KMS-11 (cell line): ENCODE measurements around the gene EIPR1.

Source experiments
- H2AFZ ChIP-seq: fragments of 200-600 bp; sonication (generic); 2 replicates; pipeline ENCODE4 v1.6.1; 2016; ENCODE audit warnings: antibody characterized with exemption, mixed run types, low read depth
- H3K27ac ChIP-seq: fragments of 200-600 bp; sonication (generic); 2 replicates; pipeline ENCODE4 v1.6.1; 2016; ENCODE audit warnings: mild to moderate bottlenecking, mixed run types
- H3K27me3 ChIP-seq: fragments of 200-600 bp; sonication (generic); 2 replicates; pipeline ENCODE4 v1.6.1; 2017; ENCODE audit warnings: mild to moderate bottlenecking, low read depth, mixed run types, moderate library complexity; ENCODE audit not compliant: insufficient read depth
- H3K36me3 ChIP-seq: fragments of 200-600 bp; sonication (generic); 2 replicates; pipeline ENCODE4 v1.6.1; 2017; ENCODE audit warnings: mild to moderate bottlenecking, mixed run types; ENCODE audit not compliant: insufficient read depth
- H3K4me1 ChIP-seq: fragments of 200-600 bp; sonication (generic); 2 replicates; pipeline ENCODE4 v1.6.1; 2016; ENCODE audit warnings: mild to moderate bottlenecking, low read depth, mixed run types; ENCODE audit not compliant: poor library complexity, severe bottlenecking
- H3K4me2 ChIP-seq: fragments of 200-600 bp; sonication (generic); 2 replicates; pipeline ENCODE4 v1.7.0; 2016; ENCODE audit warnings: mild to moderate bottlenecking, mixed run types
- H3K4me3 ChIP-seq: fragments of 200-600 bp; sonication (generic); IDR thresholded peaks from 2 replicates; pipeline ENCODE4 v1.6.1; 2017; ENCODE audit warnings: low read depth, low read length, mixed read lengths; ENCODE audit not compliant: insufficient read depth
- H3K79me2 ChIP-seq: fragments of 200-600 bp; sonication (generic); 2 replicates; pipeline ENCODE4 v1.6.1; 2016; ENCODE audit warnings: low read depth, mixed run types; ENCODE audit not compliant: insufficient read depth
- H3K9ac ChIP-seq: fragments of 200-600 bp; sonication (generic); 2 replicates; pipeline ENCODE4 v1.6.1; 2016; ENCODE audit warnings: mild to moderate bottlenecking, mixed run types
- H4K20me1 ChIP-seq: fragments of 200-600 bp; sonication (generic); 2 replicates; pipeline ENCODE4 v1.6.1; 2016; ENCODE audit warnings: mild to moderate bottlenecking, mixed run types; ENCODE audit not compliant: insufficient read depth
- TF ChIP-seq, protein P1 (sequence below): fragments of 200-600 bp; sonication (generic); conservative IDR thresholded peaks from 2 replicates; pipeline ENCODE4 v1.6.1; 2017; ENCODE audit warnings: low read depth, mild to moderate bottlenecking, antibody characterized with exemption, low read length, moderate library complexity, mixed read lengths

EIPR1 gene

DNA sequence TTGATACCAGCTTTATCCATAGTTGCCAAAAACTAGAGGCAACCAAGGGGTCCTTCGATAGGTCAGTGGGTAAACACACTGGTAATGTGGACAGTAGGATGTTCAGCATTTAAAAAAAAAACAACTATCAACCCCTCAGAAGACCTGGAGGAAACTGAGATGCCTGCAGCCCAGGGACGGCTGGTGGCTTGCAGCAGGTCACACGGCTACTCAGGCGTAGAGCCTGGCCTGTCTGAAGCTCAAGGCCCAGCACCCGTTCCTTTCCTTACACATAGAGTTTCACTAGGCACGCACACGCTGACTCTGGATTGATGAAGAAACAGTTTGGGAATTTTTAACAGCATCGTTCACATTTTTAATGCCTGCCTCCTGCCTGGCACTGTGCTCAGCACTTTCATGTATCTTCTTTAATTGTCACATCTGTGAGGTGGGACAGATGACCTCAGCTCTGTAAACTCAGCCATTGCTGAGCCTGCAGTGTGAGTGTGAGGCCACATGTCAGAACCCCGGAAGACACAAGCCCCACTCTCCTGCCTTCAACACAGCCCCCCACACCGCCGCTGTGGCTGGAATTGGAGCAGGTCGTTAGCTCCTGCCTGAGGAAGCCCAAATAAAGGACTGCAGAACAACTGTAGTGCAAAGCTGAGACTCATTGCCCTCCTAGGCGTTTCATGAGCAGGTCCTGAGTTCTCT lies 42.6 kb upstream of the EIPR1 start:
- H2AFZ ChIP-seq, result no peak overlapping the region
- TF ChIP-seq, protein P1, sequence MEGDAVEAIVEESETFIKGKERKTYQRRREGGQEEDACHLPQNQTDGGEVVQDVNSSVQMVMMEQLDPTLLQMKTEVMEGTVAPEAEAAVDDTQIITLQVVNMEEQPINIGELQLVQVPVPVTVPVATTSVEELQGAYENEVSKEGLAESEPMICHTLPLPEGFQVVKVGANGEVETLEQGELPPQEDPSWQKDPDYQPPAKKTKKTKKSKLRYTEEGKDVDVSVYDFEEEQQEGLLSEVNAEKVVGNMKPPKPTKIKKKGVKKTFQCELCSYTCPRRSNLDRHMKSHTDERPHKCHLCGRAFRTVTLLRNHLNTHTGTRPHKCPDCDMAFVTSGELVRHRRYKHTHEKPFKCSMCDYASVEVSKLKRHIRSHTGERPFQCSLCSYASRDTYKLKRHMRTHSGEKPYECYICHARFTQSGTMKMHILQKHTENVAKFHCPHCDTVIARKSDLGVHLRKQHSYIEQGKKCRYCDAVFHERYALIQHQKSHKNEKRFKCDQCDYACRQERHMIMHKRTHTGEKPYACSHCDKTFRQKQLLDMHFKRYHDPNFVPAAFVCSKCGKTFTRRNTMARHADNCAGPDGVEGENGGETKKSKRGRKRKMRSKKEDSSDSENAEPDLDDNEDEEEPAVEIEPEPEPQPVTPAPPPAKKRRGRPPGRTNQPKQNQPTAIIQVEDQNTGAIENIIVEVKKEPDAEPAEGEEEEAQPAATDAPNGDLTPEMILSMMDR, result no peak
- no peak overlapping the region for H3K9ac ChIP-seq
- H3K4me3 ChIP-seq, result no peak overlapping the region
- no peak overlapping the region for H3K27ac ChIP-seq
- no peak overlapping the region for H3K4me2 ChIP-seq
- no peaks in the 10 kb centered on the region for H3K27me3 ChIP-seq
- H3K79me2 ChIP-seq, result no peaks in the 10 kb centered on the region
- H3K4me1 ChIP-seq, result no peaks in the 10 kb centered on the region
- H4K20me1 ChIP-seq, result no peaks in the 10 kb centered on the region
- no peaks in the 10 kb centered on the region for H3K36me3 ChIP-seq

DNA sequence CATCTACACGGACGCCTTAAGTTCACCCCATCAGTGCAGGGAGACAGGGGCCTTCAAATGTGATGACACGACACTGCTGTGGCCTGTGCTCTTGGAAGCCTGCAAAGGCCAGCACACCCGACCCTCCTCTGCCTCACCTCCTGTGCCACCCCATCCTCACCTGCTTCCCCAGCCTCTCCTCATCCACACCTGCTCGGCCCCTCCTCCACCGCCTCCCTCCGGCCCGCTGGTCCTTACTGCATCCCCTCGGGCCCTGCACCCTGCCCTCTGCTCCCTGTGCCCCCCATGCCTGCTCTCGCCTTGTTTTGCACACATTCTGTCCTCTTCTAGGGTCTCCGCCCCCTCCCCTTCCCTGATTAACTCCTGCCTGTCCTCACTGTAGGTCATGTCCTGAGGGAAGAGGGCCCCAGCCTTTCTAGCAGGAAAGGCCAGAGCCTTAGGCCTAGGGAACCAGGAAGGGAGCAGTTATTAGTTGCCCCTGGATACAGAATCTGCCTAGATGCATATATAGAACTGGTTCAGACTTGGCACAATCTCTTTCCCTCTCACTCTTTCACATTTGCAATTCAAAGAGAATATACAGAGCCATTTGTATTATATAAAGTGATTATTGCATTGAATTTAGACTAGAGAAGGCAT lies 41.3 kb upstream of the EIPR1 start:
- Histone ChIP-seq H3K4me1 (no peaks in the 10 kb centered on the region), H3K9ac (no peak overlapping the region), H3K4me3 (no peak overlapping the region), H3K27ac (no peak overlapping the region), H3K79me2 (no peaks in the 10 kb centered on the region), H3K4me2 (no peak overlapping the region), H2AFZ (no peak overlapping the region), H3K27me3 (no peaks in the 10 kb centered on the region), H4K20me1 (no peaks in the 10 kb centered on the region), H3K36me3 (no peaks in the 10 kb centered on the region)
- TF ChIP-seq, protein P1, result no peak

DNA sequence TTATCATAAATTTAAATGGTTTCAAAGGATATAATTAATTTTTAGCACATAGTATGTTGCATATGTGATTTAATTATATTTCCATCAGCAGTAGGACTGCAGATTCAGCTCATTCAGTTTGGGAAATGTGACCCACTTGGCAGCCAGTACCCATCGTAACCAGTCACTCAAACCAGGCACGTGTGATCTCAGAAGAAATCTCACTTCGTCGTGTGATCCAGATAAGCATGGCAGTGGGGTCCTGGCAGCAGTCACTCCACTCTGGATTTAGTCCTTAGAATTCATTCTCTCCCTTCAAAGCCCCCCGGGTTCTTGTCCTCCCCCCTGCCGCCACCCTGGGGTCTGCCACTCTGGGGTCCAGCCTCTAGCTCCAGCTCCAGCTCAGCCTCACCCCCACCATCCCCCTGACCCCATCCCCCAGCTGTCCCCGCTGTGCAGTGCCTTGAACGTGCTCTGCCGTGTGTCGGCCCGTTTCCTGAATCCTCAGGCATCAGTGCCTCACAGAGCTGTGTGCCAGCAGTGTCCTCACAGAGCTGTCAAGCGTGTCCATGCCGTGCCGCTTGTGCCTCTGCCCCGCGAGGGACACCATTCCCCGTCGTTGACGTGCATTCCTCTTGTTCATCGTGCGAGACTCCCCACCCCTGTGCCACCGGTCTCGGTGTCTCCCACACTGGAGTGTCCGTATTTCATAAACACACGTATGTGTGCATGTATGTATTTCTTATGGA lies 36.7 kb upstream of the EIPR1 start:
- Histone ChIP-seq H4K20me1 (no peaks in the 10 kb centered on the region), H3K27me3 (no peaks in the 10 kb centered on the region), H3K4me3 (no peak overlapping the region), H2AFZ (no peak overlapping the region), H3K27ac (no peak overlapping the region), H3K79me2 (no peaks in the 10 kb centered on the region), H3K4me1 (no peaks in the 10 kb centered on the region), H3K36me3 (no peaks in the 10 kb centered on the region), H3K9ac (no peak overlapping the region), H3K4me2 (no peak overlapping the region)
- TF ChIP-seq, protein P1, result no peak

DNA sequence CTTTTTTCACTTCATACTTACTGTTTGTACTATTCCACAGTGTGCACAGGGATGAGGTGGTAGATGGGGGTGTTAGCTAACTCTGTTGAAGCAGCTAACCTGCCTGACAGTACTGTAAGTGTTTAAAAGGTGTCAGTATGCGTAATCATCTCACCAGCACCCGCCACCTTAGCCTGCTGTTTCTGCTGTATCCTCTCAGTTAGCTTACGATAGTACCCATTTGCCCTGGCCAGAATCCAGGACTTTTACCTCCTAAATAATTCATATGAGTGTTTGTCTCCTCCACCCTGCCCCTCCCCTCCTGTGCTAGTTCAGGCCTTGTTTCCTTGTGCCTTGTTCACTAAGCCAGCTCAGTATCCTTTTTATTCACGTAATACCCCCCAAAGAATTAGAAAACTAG lies 36.1 kb upstream of the EIPR1 start:
- TF ChIP-seq, protein P1, result no peak
- no peak overlapping the region for H2AFZ ChIP-seq
- no peak overlapping the region for H3K4me3 ChIP-seq
- H3K79me2 ChIP-seq, result no peaks in the 10 kb centered on the region
- no peaks in the 10 kb centered on the region for H4K20me1 ChIP-seq
- no peak overlapping the region for H3K9ac ChIP-seq
- no peaks in the 10 kb centered on the region for H3K4me1 ChIP-seq
- no peak overlapping the region for H3K27ac ChIP-seq
- no peaks in the 10 kb centered on the region for H3K27me3 ChIP-seq
- no peak overlapping the region for H3K4me2 ChIP-seq
- no peaks in the 10 kb centered on the region for H3K36me3 ChIP-seq
